ENCODE data around the gene ZIC5. TPM values are rescaled to one million over a fixed set of nuclear protein-coding genes. Genes with fewer than 3 reads are reported as not detected.
A peak's percentile ranks its signal among the peaks of the same experiment; 100 is the strongest.

ZIC5 gene
- total RNA-seq: not detected in 2 replicates

DNA sequence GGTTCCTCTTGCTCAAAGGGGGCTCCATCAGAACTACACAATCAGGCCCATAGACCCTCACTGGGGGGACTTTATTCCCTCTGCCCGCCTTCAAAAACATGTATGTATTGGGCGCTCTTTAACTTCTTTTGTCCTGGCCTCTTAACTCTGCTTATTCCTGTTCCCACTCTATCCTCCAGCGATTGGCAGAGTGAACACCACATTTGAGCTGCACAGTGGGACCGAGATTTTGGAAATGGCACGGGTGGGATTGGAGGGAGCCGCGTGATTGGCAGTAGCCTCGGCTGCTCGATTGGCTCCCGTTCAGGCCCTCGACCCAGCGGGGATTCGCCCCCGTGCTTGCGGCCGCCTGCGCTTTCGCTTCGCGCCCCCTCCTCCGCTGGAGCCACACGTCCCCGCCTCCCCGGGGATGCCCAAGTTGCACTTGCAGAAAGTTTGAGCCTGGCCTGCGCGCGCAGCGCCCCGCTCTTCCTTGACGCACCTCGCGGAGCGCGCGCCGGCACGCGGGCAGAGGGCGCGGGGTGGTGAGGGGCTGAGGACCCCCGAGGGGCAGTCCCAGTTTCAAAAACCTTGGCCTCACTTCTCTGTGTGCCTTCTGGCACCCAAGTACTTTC lies at the start of gene ZIC5:
ZIC5 (minus strand) TSS at position 192 of the 614 bp plus-strand sequence; CDS start at position 28, 164 bp downstream.
- Mint-ChIP-seq H3K36me3 (ENCODE audit: low read depth) (peaks cover 5% of the 10 kb centered on the region), H3K27me3 (peaks cover 58% of the 10 kb centered on the region), H3K4me1 (peaks cover 19% of the 10 kb centered on the region), H3K4me3 (peak within 1 kb of the TSS; percentile 15), H3K9me3 (peaks cover 9% of the 10 kb centered on the region), H3K27ac (peak within 1 kb of the TSS; percentile 24)
- DNase-seq (no peak), ATAC-seq (ENCODE audit: low read depth) (no peak)
- intact Hi-C loops (cut with micrococcal nuclease): loop anchor here (2.0 kb wide), 1 partner anchor 15 kb away; no protein-coding TSS in a partner anchor
- POLR2A ChIA-PET: no interaction called here
- TF ChIP-seq, protein P1, sequence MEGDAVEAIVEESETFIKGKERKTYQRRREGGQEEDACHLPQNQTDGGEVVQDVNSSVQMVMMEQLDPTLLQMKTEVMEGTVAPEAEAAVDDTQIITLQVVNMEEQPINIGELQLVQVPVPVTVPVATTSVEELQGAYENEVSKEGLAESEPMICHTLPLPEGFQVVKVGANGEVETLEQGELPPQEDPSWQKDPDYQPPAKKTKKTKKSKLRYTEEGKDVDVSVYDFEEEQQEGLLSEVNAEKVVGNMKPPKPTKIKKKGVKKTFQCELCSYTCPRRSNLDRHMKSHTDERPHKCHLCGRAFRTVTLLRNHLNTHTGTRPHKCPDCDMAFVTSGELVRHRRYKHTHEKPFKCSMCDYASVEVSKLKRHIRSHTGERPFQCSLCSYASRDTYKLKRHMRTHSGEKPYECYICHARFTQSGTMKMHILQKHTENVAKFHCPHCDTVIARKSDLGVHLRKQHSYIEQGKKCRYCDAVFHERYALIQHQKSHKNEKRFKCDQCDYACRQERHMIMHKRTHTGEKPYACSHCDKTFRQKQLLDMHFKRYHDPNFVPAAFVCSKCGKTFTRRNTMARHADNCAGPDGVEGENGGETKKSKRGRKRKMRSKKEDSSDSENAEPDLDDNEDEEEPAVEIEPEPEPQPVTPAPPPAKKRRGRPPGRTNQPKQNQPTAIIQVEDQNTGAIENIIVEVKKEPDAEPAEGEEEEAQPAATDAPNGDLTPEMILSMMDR (IDR thresholded peaks at IDR 0.05): no peak
- CTCF ChIA-PET: no interaction called here

DNA sequence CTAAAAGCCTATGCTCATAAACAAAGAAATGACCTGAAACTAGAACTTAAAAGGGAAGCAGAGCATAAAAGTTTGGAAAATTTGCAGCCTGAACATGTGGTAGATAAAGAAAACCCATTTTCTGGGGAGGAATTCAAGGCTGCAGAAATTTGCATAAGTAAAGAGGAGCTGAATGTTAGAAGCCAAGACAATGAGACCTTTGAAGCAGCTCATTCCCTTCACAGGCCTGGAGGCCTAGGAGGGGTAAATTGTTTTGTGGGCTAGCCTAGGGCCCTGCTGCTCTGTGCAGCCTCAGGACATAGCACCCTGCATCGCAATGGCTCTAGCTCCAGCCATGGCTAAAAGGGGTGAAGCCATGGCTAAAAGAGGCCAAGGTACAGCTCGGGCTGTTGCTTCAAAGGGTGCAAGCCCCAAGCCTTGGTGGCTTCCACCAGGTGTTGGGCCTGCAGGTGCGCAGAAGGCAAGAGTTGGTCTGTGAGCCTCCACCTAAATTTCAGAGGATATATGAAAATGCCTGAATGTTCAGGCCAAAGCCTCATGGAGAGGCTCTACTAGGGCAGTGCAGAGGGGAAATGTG lies 48.3 kb upstream of the ZIC5 start:
- H3K36me3 Mint-ChIP-seq (ENCODE audit: low read depth): no peaks in the 10 kb centered on the region

DNA sequence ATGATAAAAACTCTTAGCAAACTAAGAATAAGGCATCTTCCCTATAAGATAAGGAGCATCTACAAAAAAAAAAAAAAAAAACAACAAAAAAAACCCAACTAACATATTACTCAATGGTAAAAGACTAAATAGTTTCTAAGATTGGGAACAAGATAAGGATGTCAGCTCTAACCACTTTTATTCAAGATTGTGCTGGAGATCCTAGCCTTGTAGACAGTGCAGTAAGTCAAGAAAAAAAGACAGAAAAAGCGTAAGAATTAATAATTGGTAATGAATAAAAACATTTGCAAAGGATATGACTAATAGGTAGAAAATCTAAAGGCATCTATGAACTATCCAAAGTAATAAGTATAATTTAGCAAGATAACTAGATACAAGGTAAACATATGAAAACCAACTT lies 43.1 kb upstream of the ZIC5 start:
- ATAC-seq (ENCODE audit: low read depth): no peak
- POLR2A ChIA-PET: no interaction called here

More for the DNA sequence above, 48.3 kb upstream of the ZIC5 start:
- intact Hi-C loops (cut with micrococcal nuclease): no loop called here
- Mint-ChIP-seq H3K27me3 (peaks cover 2% of the 10 kb centered on the region), H3K9me3 (peaks cover 10% of the 10 kb centered on the region), H3K27ac (no peak overlapping the region), H3K4me1 (no peaks in the 10 kb centered on the region), H3K4me3 (no peak overlapping the region)
- ATAC-seq (ENCODE audit: low read depth): no peak
- TF ChIP-seq, protein P1 (IDR thresholded peaks at IDR 0.05): no peak
- CTCF ChIA-PET: no interaction called here
- no peak for DNase-seq
- POLR2A ChIA-PET: no interaction called here

DNA sequence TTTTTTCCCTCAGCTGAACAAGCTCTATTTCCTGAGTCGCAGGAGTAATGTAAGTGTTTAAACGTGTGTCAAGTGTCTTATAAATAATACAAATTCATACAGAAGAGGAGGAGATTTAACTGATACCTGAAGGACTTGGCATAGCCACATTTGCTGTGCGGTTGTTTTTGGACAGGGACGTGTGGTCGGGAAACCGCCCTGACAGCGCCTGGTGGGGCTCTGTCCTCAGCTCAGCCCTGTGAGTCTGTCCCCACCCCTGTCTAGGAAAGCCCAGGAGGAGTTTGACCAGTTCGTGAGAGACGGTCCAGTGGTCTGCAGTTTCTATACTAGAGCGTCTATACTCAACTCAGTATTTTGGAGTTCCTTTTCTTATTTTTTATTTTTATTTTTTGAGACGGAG lies 26.7 kb upstream of the ZIC5 start:
- no peak overlapping the region for H3K27ac Mint-ChIP-seq
- peaks cover 1% of the 10 kb centered on the region for H3K36me3 Mint-ChIP-seq (ENCODE audit: low read depth)
- H3K4me1 Mint-ChIP-seq: no peaks in the 10 kb centered on the region
- H3K27me3 Mint-ChIP-seq: peaks cover 63% of the 10 kb centered on the region
- peaks cover 19% of the 10 kb centered on the region for H3K9me3 Mint-ChIP-seq
- ChIA-PET POLR2A (no interaction called here), CTCF (no interaction called here)
- DNase-seq: no peak
- intact Hi-C loops (cut with micrococcal nuclease): loop anchor here (10.0 kb wide), 1 partner anchor 237 kb away; no protein-coding TSS in a partner anchor
- no peak for ATAC-seq (ENCODE audit: low read depth)
- TF ChIP-seq, protein P1 (IDR thresholded peaks at IDR 0.05): no peak
- H3K4me3 Mint-ChIP-seq: no peak overlapping the region

More for the DNA sequence above, 43.1 kb upstream of the ZIC5 start:
- Mint-ChIP-seq H3K27me3 (peaks cover 15% of the 10 kb centered on the region), H3K9me3 (peaks cover 3% of the 10 kb centered on the region), H3K4me3 (no peak overlapping the region), H3K27ac (no peak overlapping the region), H3K4me1 (no peaks in the 10 kb centered on the region), H3K36me3 (ENCODE audit: low read depth) (no peaks in the 10 kb centered on the region)
- CTCF ChIA-PET: no interaction called here
- intact Hi-C loops (cut with micrococcal nuclease): no loop called here
- TF ChIP-seq, protein P1 (IDR thresholded peaks at IDR 0.05): no peak
- DNase-seq: no peak

DNA sequence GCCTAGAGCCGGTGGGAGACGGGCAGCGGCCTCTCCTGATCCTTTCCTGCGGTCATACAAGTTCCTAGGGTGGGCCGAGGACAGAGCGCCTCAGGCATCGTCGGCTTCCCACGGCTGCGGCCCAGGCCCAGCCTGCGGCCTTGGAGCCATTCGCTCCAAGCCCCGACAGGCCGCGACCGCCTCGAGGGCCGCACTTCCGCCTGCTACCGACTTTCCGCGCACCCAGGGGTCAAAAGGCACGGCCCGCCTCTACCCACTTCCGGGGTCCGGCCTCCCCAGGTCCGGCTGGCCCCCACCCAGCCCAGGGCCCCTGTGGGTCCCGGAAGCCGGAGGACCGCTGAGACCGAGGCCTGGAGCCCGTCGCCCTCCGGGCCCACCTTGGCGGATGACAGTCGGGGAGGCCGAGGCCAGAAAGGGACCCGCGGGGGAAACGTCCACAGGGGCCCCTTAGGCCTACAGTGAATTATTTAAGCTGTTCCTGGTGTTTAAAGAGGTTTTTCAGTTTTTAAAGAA lies 26.2 kb upstream of the ZIC5 start:
- intact Hi-C loops (cut with micrococcal nuclease): loop anchor here (10.0 kb wide), 1 partner anchor 237 kb away; no protein-coding TSS in a partner anchor
- CTCF ChIA-PET: no interaction called here
- POLR2A ChIA-PET: no interaction called here
- Mint-ChIP-seq H3K4me1 (no peaks in the 10 kb centered on the region), H3K9me3 (peaks cover 22% of the 10 kb centered on the region), H3K36me3 (ENCODE audit: low read depth) (peaks cover 1% of the 10 kb centered on the region), H3K4me3 (no peak overlapping the region), H3K27ac (no peak overlapping the region), H3K27me3 (peaks cover 64% of the 10 kb centered on the region)
- ATAC-seq (ENCODE audit: low read depth) (no peak), DNase-seq (no peak)
- TF ChIP-seq, protein P1 (IDR thresholded peaks at IDR 0.05): no peak

Measured in activated B cell treated with CpG ODN at 0.5 μM for 24 hours (primary cell).